Activated B cell treated with CpG ODN at 0.5 μM for 24 hours (primary cell): ENCODE measurements around the gene KCNJ10. TPM values are rescaled to one million over a fixed set of nuclear protein-coding genes. Genes with fewer than 3 reads are reported as not detected.
"Not testable (repeated sequence)": the region's sequence is repeated elsewhere in the genome, so short reads cannot be mapped to it uniquely, and the experiment has no call there.

Experiments used
- ATAC-seq: fragments of 200-7000 bp; cut with Tn5 transposase; one replicate; pipeline ENCODE4 v1.10.0; 2021; ENCODE audit warnings: low read depth, mild to moderate bottlenecking, moderate library complexity
- CTCF ChIA-PET: fragments of 350-600 bp; sonication (Branson Sonifier 250); formaldehyde crosslinking; loops from one replicate; lab custom pipeline; 2021; ENCODE audit warnings: antibody characterized with exemption; lab: Charles Lee
- POLR2A ChIA-PET: fragments of 350-600 bp; sonication (Branson Sonifier 250); formaldehyde crosslinking; loops from one replicate; lab custom pipeline; 2021; ENCODE audit warnings: antibody characterized with exemption; lab: Charles Lee
- DNase-seq: peaks from one replicate; pipeline ENCODE4 v3.0.0; 2022
- H3K27ac Mint-ChIP-seq: one replicate; pipeline ENCODE4 v1.8.0; 2020; ENCODE audit warnings: mixed read lengths
- H3K27me3 Mint-ChIP-seq: one replicate; pipeline ENCODE4 v1.8.0; 2021; ENCODE audit warnings: mixed read lengths
- H3K36me3 Mint-ChIP-seq: one replicate; pipeline ENCODE4 v1.8.0; 2021; ENCODE audit warnings: low read depth, mixed read lengths
- H3K4me1 Mint-ChIP-seq: one replicate; pipeline ENCODE4 v1.8.0; 2021; ENCODE audit warnings: mixed read lengths
- H3K4me3 Mint-ChIP-seq: one replicate; pipeline ENCODE4 v1.8.0; 2020; ENCODE audit warnings: mild to moderate bottlenecking, mixed read lengths
- H3K9me3 Mint-ChIP-seq: one replicate; pipeline ENCODE4 v1.8.0; 2020; ENCODE audit warnings: mixed read lengths
- intact Hi-C: fragments of 100-400 bp; cut with micrococcal nuclease; formaldehyde crosslinking; loops from one replicate; pipeline ENCODE4 v1.15.1; 2024
- total RNA-seq: library from RNA; stranded (reverse); gene quantifications from 2 replicates; pipeline ENCODE4 v1.2.3, GENCODE V29; 2022
- TF ChIP-seq, protein P1 (sequence below): fragments of 200-600 bp; IDR thresholded peaks from one replicate; pipeline ENCODE4 v1.8.0; 2022; ENCODE audit warnings: antibody characterized with exemption, mild to moderate bottlenecking

KCNJ10 gene
- total RNA-seq, 1 donor from 2014 or later, result not detected

DNA sequence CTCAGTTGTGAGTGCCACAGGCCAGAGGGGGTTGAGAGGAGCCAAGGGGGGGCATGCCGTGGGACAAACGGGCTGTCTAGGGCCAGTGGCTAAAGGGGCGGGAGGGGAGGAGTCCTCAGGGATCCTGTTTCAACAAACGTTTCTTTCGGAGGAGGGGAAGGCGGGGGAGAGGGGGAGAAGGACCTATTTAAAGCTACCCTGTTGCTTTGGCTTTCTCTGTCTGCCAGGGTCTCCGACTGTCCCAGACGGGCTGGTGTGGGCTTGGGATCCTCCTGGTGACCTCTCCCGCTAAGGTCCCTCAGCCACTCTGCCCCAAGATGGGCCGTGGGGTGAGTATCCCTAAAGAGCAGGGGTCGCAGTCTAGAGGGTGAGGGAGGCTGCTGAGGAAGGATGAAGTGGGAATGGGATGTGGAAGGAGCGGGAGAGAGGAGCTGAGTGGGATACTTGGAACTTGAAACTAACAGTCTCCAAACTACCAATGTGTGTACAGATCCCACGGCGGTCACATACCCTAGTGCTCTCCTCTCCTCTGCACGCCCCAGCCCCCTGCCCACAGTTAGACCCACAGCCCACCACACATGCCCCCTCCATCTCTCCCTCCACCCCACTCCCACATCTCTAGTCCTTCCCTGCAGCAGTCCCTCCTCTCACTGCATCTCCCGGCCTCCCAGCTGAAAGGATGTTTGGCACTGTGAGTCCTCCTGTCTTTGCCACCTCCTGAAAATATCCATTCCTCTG, 45.8 kb upstream of the KCNJ10 start, which contains the start of gene ATP1A2:
ATP1A2 (plus strand) TSS at position 215 of the 738 bp plus-strand sequence; CDS start at position 318, 103 bp downstream.
- Mint-ChIP-seq H3K4me3 (no peak within 1 kb of the TSS), H3K27me3 (peaks cover 21% of the 10 kb centered on the region), H3K27ac (no peak within 1 kb of the TSS), H3K4me1 (no peaks in the 10 kb centered on the region), H3K9me3 (no peaks in the 10 kb centered on the region), H3K36me3 (no peaks in the 10 kb centered on the region)
- intact Hi-C loops, result no loop called here
- ATAC-seq (no peak), DNase-seq (no peak)
- TF ChIP-seq, protein P1, sequence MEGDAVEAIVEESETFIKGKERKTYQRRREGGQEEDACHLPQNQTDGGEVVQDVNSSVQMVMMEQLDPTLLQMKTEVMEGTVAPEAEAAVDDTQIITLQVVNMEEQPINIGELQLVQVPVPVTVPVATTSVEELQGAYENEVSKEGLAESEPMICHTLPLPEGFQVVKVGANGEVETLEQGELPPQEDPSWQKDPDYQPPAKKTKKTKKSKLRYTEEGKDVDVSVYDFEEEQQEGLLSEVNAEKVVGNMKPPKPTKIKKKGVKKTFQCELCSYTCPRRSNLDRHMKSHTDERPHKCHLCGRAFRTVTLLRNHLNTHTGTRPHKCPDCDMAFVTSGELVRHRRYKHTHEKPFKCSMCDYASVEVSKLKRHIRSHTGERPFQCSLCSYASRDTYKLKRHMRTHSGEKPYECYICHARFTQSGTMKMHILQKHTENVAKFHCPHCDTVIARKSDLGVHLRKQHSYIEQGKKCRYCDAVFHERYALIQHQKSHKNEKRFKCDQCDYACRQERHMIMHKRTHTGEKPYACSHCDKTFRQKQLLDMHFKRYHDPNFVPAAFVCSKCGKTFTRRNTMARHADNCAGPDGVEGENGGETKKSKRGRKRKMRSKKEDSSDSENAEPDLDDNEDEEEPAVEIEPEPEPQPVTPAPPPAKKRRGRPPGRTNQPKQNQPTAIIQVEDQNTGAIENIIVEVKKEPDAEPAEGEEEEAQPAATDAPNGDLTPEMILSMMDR, result no peak
- POLR2A ChIA-PET, result no interaction called here
- CTCF ChIA-PET, result no interaction called here

DNA sequence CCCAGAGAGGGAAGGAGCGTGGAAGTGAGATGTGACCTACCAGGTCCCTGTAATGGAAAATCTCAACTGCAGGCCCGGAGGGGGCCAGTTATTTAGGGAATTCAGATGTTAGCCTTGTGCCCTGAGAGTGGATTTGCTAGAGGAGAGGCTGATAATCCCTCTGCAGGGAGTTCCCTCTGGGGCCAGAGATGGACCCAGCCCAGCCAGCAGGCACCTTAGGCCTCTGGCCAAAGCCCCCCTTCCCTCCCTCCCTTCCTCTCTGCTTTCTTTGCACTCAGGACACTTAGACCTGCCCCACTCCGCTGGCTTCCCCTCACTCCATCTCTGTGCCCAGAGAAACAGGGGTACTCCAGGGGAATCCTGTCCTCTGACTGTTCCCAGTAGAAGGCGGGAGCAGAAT, 44.1 kb upstream of the KCNJ10 start:
- TF ChIP-seq, protein P1, result no peak
- intact Hi-C loops, result no loop called here
- no peaks in the 10 kb centered on the region for H3K9me3 Mint-ChIP-seq
- H3K27me3 Mint-ChIP-seq, result peaks cover 24% of the 10 kb centered on the region
- no peaks in the 10 kb centered on the region for H3K36me3 Mint-ChIP-seq
- no peak overlapping the region for H3K27ac Mint-ChIP-seq
- H3K4me1 Mint-ChIP-seq, result no peaks in the 10 kb centered on the region
- DNase-seq (no peak), ATAC-seq (no peak)
- ChIA-PET CTCF (no interaction called here), POLR2A (no interaction called here)
- no peak overlapping the region for H3K4me3 Mint-ChIP-seq

DNA sequence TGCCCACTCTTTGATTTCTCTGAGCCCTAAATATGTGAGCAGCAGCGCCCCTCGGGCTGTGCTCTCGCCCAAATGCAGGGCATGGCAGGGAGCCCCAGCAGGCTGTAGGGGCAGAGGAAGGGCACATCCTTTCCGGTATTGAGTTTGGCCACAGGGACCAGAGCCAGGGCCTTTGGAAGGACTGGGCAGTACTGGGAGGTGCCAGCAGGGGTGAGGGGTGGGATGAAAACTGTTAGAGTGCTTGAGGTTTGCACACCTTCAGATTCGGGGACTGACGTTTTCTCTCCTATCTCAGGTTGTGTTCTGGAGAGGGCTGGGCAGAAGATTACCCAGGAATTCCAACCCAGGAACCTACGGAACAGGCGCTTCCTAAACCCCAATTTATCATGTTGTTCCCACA, 43.4 kb upstream of the KCNJ10 start:
- Mint-ChIP-seq H3K27me3 (peaks cover 25% of the 10 kb centered on the region), H3K4me1 (peaks cover 5% of the 10 kb centered on the region), H3K9me3 (no peaks in the 10 kb centered on the region), H3K4me3 (no peak overlapping the region), H3K36me3 (no peaks in the 10 kb centered on the region), H3K27ac (no peak overlapping the region)
- DNase-seq (no peak), ATAC-seq (no peak)
- ChIA-PET CTCF (no interaction called here), POLR2A (no interaction called here)
- intact Hi-C loops, result no loop called here
- TF ChIP-seq, protein P1, result no peak

DNA sequence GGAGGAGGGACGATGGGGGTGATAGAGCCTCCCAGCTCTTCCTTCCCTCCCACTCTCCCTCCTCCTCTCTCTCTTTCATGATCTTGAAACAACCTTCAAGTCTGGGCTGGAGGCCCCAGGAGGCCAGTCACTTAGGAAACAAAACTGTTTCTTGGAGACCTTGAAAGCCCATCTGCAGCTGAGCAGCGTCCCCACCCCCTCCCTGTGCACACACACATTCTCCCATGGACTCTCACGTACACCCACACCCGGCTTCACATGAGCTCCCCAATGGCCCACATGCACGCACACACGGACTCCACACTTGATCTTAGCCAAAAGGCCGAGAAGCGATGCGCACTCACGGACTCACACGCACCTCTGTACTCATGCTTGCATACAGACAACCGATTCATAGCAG, 42.4 kb upstream of the KCNJ10 start:
- no peak overlapping the region for H3K4me3 Mint-ChIP-seq
- intact Hi-C loops, result no loop called here
- H3K9me3 Mint-ChIP-seq, result no peaks in the 10 kb centered on the region
- no peak for DNase-seq
- peaks cover 5% of the 10 kb centered on the region for H3K4me1 Mint-ChIP-seq
- ChIA-PET POLR2A (no interaction called here), CTCF (no interaction called here)
- TF ChIP-seq, protein P1, result no peak
- ATAC-seq, result no peak
- H3K27ac Mint-ChIP-seq, result no peak overlapping the region
- no peaks in the 10 kb centered on the region for H3K36me3 Mint-ChIP-seq
- H3K27me3 Mint-ChIP-seq, result peaks cover 22% of the 10 kb centered on the region

DNA sequence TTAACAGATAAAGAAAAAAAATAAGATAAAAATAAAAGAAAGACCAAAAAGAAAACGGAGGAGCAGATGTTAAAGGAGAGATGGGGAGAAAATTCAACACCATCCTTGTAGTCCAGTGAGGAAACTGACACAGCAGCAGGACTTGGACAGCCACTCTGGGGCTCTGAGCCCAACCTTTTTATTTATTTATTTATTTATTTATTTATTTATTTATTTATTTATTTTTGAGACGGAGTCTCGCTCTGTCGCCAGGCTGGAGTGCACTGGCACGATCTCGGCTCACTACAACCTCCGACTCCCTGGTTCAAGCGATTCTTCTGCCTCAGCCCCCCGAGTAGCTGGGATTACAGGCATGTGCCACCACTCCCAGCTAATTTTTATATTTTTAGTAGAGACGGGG, 41.5 kb upstream of the KCNJ10 start:
- ATAC-seq, H3K9me3 Mint-ChIP-seq, H3K36me3 Mint-ChIP-seq, CTCF ChIA-PET, H3K4me1 Mint-ChIP-seq, intact Hi-C loops, DNase-seq, H3K27ac Mint-ChIP-seq, H3K4me3 Mint-ChIP-seq, POLR2A ChIA-PET: not testable (repeated sequence)
- peaks cover 17% of the 10 kb centered on the region for H3K27me3 Mint-ChIP-seq
